IMR-90 (cell line): ENCODE measurements around the gene RASA1. TPM values are rescaled to one million over a fixed set of nuclear protein-coding genes. Genes with fewer than 3 reads are reported as not detected.

Experiments used
- ATAC-seq: fragments of 200-7000 bp; cut with Tn5 transposase; 2 replicates; pipeline ENCODE4 v1.9.1; 2020; ENCODE audit warnings: low read depth, mild to moderate bottlenecking, moderate library complexity
- BruUV-seq: library from RNA; stranded (reverse); fragments of 400-500 nt; replicated peaks from 2 replicates; lab custom pipeline; 2021; lab: Mats Ljungman, UMichigan
- CTCF ChIA-PET: fragments of 300-600 bp; formaldehyde crosslinking; extraction: SDS; loops from one replicate; lab custom pipeline; 2021; ENCODE audit warnings: antibody characterized with exemption; lab: Yijun Ruan, JAX
- POLR2A ChIA-PET: fragments of 300-600 bp; sonication (Branson Sonifier 250); formaldehyde crosslinking; loops from one replicate; lab custom pipeline; 2022; ENCODE audit warnings: antibody characterized with exemption; ENCODE audit not compliant: unreplicated experiment; lab: Charles Lee
- DNase-seq: peaks from one replicate; pipeline ENCODE4 v3.0.0; 2013
- H2AFZ ChIP-seq: replicated peaks from 2 replicates; pipeline ENCODE3; 2013; ENCODE audit warnings: low read length, mild to moderate bottlenecking; ENCODE audit not compliant: poor library complexity
- H2AK5ac ChIP-seq: 2 replicates; pipeline ENCODE4 v1.6.1; 2013; ENCODE audit warnings: low read depth, low read length, inconsistent platforms
- H2AK9ac ChIP-seq: replicated peaks from 2 replicates; pipeline ENCODE3; 2013; ENCODE audit warnings: mild to moderate bottlenecking, low read depth, low read length, moderate library complexity; ENCODE audit not compliant: poor library complexity
- H2BK120ac ChIP-seq: 2 replicates; pipeline ENCODE4 v1.6.1; 2013; ENCODE audit warnings: low read depth, low read length, inconsistent platforms
- H2BK15ac ChIP-seq: 3 replicates; pipeline ENCODE4 v1.6.1; 2013; ENCODE audit warnings: low read depth, low read length, inconsistent platforms
- H2BK20ac ChIP-seq: 2 replicates; pipeline ENCODE4 v1.6.1; 2013; ENCODE audit warnings: low read depth, mild to moderate bottlenecking, inconsistent platforms, low read length, moderate library complexity
- H2BK5ac ChIP-seq: 2 replicates; pipeline ENCODE4 v1.6.1; 2013; ENCODE audit warnings: mild to moderate bottlenecking, low read depth, low read length, inconsistent platforms; ENCODE audit not compliant: poor library complexity, severe bottlenecking
- H3K14ac ChIP-seq: replicated peaks from 2 replicates; pipeline ENCODE4 v1.6.1; 2013; ENCODE audit warnings: low read depth, low read length, inconsistent platforms
- H3K18ac ChIP-seq: 2 replicates; pipeline ENCODE4 v1.6.1; 2013; ENCODE audit warnings: low read depth, low read length, control low read depth
- H3K23ac ChIP-seq: 2 replicates; pipeline ENCODE4 v1.6.1; 2013; ENCODE audit warnings: low read depth, low read length, inconsistent platforms
- H3K27ac ChIP-seq: 2 replicates; pipeline ENCODE4 v1.5.1; 2013; ENCODE audit warnings: mild to moderate bottlenecking, control low read depth, low read length; ENCODE audit not compliant: insufficient read depth
- H3K27me3 ChIP-seq: 2 replicates; pipeline ENCODE4 v1.6.1; 2013; ENCODE audit warnings: low read length; ENCODE audit not compliant: control insufficient read depth, insufficient read depth
- H3K36me3 ChIP-seq: 2 replicates; pipeline ENCODE4 v1.6.1; 2013; ENCODE audit warnings: low read length, mixed read lengths; ENCODE audit not compliant: control insufficient read depth, insufficient read depth
- H3K4ac ChIP-seq: 2 replicates; pipeline ENCODE4 v1.6.1; 2013; ENCODE audit warnings: low read depth, low read length, inconsistent platforms
- H3K4me1 ChIP-seq: 2 replicates; pipeline ENCODE4 v1.6.1; 2013; ENCODE audit warnings: low read length, mixed read lengths; ENCODE audit not compliant: control insufficient read depth, insufficient read depth
- H3K4me2 ChIP-seq: 2 replicates; pipeline ENCODE4 v1.6.1; 2013; ENCODE audit warnings: low read depth, mild to moderate bottlenecking, control low read depth, low read length, moderate library complexity
- H3K4me3 ChIP-seq: 2 replicates; pipeline ENCODE4 v1.5.1; 2013; ENCODE audit warnings: low read depth, mild to moderate bottlenecking, control low read depth, low read length, moderate library complexity; ENCODE audit not compliant: insufficient read depth
- H3K56ac ChIP-seq: 2 replicates; pipeline ENCODE4 v1.6.1; 2013; ENCODE audit warnings: low read length, inconsistent platforms; ENCODE audit not compliant: insufficient read depth; ENCODE audit errors: extremely low read depth
- H3K79me1 ChIP-seq, 2 experiments: 2 replicates each; pipeline ENCODE4 v1.6.1; 2013; ENCODE audit warnings: low read length in 2 of 2, inconsistent platforms in 1 of 2, low read depth in 1 of 2
- H3K9ac ChIP-seq: 2 replicates; pipeline ENCODE4 v1.6.1; 2013; ENCODE audit warnings: low read depth, low read length, control low read depth
- H3K9me1 ChIP-seq: 2 replicates; pipeline ENCODE4 v1.6.1; 2013; ENCODE audit warnings: low read length, inconsistent platforms; ENCODE audit not compliant: insufficient read depth
- H3K9me3 ChIP-seq: 2 replicates; pipeline ENCODE4 v1.6.1; 2013; ENCODE audit warnings: low read length; ENCODE audit not compliant: control insufficient read depth, insufficient read depth
- H4K20me1 ChIP-seq: 2 replicates; pipeline ENCODE4 v1.6.1; 2013; ENCODE audit warnings: low read length, inconsistent platforms; ENCODE audit not compliant: insufficient read depth
- H4K5ac ChIP-seq: 2 replicates; pipeline ENCODE4 v1.6.1; 2013; ENCODE audit warnings: mild to moderate bottlenecking, low read depth, low read length, control low read depth
- H4K8ac ChIP-seq, 2 experiments: 2 replicates each; pipeline ENCODE4 v1.6.1; 2013; ENCODE audit warnings: low read depth in 2 of 2, low read length in 2 of 2, control low read depth in 1 of 2, inconsistent platforms in 1 of 2
- H4K91ac ChIP-seq: 2 replicates; pipeline ENCODE4 v1.6.1; 2013; ENCODE audit warnings: low read depth, low read length, inconsistent platforms; ENCODE audit not compliant: insufficient read depth
- ELK1 ChIP-seq: fragments of 150-350 bp; IDR thresholded peaks from 2 replicates; pipeline ENCODE4 v1.6.1; 2016; ENCODE audit warnings: low read depth, mild to moderate bottlenecking, low read length, moderate library complexity, borderline replicate concordance
- MAFK ChIP-seq: IDR thresholded peaks from 2 replicates; pipeline ENCODE4 v1.6.1; 2012; ENCODE audit warnings: low read depth, low read length, improper control_type of control experiment
- MXI1 ChIP-seq: IDR thresholded peaks from 2 replicates; pipeline ENCODE4 v1.6.1; 2012; ENCODE audit warnings: low read depth, mild to moderate bottlenecking, low read length, moderate library complexity, borderline replicate concordance
- NFE2L2 ChIP-seq: fragments of 150-350 bp; IDR thresholded peaks from 2 replicates; pipeline ENCODE4 v1.6.1; 2016; ENCODE audit warnings: low read depth, mild to moderate bottlenecking, low read length
- SMC3 ChIP-seq: fragments of 150-350 bp; IDR thresholded peaks from 2 replicates; pipeline ENCODE4 v1.6.1; 2016; ENCODE audit warnings: low read depth, mild to moderate bottlenecking, antibody characterized with exemption, low read length, moderate library complexity
- WGBS, 2 experiments: methylation state at CpG; one replicate each; pipeline versions ENCODE4 v1.1.5 to v1.1.7; 2013; ENCODE audit warnings: missing lambda C conversion rate in 2 of 2; ENCODE audit not compliant: insufficient read length in 1 of 2; ENCODE audit errors: extremely low coverage in 2 of 2; 5-methylcytosine and 5-hydroxymethylcytosine counted together
- dilution Hi-C: fragments of 300-500 bp; cut with HindIII; formaldehyde crosslinking; loops from one replicate; pipeline ENCODE4 v1.14.3; 2018; ENCODE audit warnings: low sequenced_read_pairs; ENCODE audit not compliant: unreplicated experiment
- in situ Hi-C: fragments of 300-500 bp; cut with MboI; formaldehyde crosslinking; loops from 3 replicates; pipeline ENCODE4 v1.14.3; 2019; ENCODE audit warnings: low sequenced_read_pairs, inconsistent platforms, mixed read lengths
- intact Hi-C: fragments of 100-400 bp; cut with micrococcal nuclease; formaldehyde crosslinking; loops from 2 replicates; pipeline ENCODE4 v1.10.0; 2022
- polyA plus RNA-seq, 3 experiments: library from polyadenylated mRNA; depleted of rRNA; stranded (reverse); fragments of >200 nt; gene quantifications; 2 replicates each; pipeline ENCODE4 v1.2.3, GENCODE V29; 2012; ENCODE audit warnings: low replicate concordance in 1 of 3
- total RNA-seq: library from RNA; depleted of rRNA; stranded (reverse); fragments of >200 nt; gene quantifications from 2 replicates; pipeline ENCODE4 v1.2.3, GENCODE V29; 2012

The RASA1 gene
- total and polyA plus RNA-seq, 2 of the 4 experiments (the other 2 are of a cell fraction) = 37.6 to 45.7 TPM

- Histone ChIP-seq H3K4me3 (no peak overlapping the region), H2AFZ (no peak overlapping the region), H2AK5ac (no peak overlapping the region), H2BK20ac (no peak overlapping the region), H3K4ac (no peak overlapping the region), H3K14ac (no peak overlapping the region), H3K9me1 (peaks cover 8% of the 10 kb centered on the region), H4K91ac (no peak overlapping the region), H3K9ac (no peak overlapping the region), H3K4me1 (no peaks in the 10 kb centered on the region), H2BK5ac (no peak overlapping the region), H3K23ac (no peak overlapping the region), H4K20me1 (peaks cover 25% of the 10 kb centered on the region; the same call in 1 of the 2 replicates), H4K5ac (no peak overlapping the region), H3K9me3 (peaks cover 2% of the 10 kb centered on the region; the same call in 1 of the 2 replicates), H3K79me1 (peaks cover 36 to 69% of the 10 kb centered on the region in 2 experiments), H3K18ac (no peak overlapping the region), H3K27me3 (no peaks in the 10 kb centered on the region), H2BK15ac (no peak overlapping the region), H3K36me3 (no peaks in the 10 kb centered on the region), H3K56ac (no peak overlapping the region), H2BK120ac (no peak overlapping the region), H3K27ac (no peak overlapping the region), H3K4me2 (no peak overlapping the region), H4K8ac (no peak overlapping the region), H2AK9ac (no peak overlapping the region)
- BruUV-seq = no TSS peak
- WGBS, 2 experiments = 100% methylated on average over 1 of the region's 2 CpGs; no CpG with 5 or more reads in 1 of the 2 experiments
- TF ChIP-seq ELK1 = no peak
- TF ChIP-seq SMC3 = no peak
- TF ChIP-seq MXI1 = no peak
- TF ChIP-seq NFE2L2 = no peak
- TF ChIP-seq MAFK = no peak
- dilution Hi-C loops (no loop called here), in situ Hi-C loops (no loop called here), intact Hi-C loops (no loop called here)
- CTCF ChIA-PET = no interaction called here
- POLR2A ChIA-PET = no interaction called here
- DNase-seq (no peak), ATAC-seq (no peak)
These were observed 51.8 kb downstream of the RASA1 start for GRCh38 chr5:87319469-87319868.
